GM18870 (cell line): ENCODE results near the gene SGCD.

ENCODE experiments used
- ATAC-seq: cut with Tn5 transposase; IDR thresholded peaks from one replicate; pipeline ENCODE4 v1.9.1; 2021; ENCODE audit warnings: moderate library complexity; ENCODE audit not compliant: unreplicated experiment

The SGCD gene

DNA sequence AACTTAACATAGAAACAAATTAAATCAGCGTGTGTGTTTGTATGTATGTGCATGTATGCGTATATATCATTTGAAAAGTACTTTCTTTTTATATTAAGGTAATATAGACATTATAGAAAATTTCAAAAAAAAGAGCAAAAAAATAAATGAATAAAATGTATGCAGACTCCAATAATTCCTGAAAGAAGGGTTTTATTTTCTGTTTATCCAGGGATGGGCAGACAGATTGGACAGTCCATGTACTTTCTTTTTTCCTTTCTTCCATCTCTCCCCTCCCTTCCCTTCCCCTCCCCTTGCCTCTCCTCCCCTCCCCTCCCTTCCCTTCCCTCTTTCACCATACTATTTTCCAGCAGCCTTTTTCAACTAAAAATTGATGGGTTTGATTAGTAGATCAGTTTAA is 123.8 kb downstream of the SGCD start:
- ATAC-seq: no peak

DNA sequence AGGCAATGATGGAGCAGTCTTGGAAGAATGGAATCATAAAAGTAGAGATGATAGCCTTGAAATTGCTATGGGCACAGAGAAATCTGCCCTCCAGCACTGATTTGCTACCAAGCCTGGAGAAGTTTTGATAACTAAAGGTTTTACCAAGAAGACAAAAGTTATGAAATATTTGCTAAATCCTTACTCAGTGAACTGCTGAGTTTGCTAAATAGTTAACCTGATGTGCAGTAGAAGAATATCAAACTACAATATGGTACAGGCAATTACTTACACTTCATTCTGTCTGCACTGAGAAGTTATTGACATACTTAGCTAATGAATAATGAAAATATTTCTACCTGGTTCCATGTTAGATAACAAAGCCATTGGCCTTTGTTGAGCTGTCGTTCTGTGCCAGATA is 124.5 kb downstream of the SGCD start:
- ATAC-seq: no peak

DNA sequence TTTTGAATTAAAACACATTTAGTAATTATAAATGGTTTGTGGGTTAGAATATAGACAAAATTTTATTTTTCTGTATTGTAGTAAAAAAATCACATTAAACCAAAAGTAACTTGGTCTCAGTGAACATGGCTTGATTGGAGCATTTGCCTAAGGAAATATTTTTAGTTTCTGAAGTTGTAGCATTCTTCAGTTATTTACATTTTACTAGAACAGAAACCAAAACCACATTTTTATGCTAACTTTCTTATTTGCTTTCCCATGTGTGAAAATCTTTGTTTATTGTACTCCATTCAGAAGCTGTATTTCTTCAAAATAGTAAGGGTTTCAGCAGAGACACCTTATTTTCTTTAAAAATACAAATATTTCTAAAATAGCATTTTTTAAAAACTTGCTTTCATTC is 129.9 kb downstream of the SGCD start:
- ATAC-seq: no peak

DNA sequence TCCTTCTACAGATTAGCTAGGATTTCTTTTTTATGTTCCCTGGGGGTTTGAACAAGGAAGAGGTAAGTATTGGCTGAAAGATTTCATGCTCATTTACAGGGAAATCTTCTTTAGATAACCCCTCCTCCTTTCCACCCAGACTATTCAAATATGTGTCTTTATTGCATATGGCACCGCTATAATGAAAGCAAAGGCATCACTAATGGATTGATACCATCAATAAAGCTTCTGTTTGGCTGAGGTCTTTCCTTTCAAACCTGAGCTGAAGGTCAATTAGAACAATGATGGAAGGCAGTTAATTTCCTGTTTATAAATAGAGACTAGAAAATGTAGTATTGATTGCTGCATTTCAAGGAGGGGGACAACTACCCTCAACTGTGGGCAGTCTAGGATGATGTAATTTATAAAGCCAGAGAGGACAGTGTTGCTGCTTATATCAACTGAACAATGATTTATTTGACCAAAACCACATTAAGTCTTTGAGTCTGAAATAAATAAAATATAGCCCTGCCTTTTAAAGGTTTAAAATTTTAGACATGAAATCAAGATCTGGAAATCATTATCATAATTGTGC is 132.9 kb downstream of the SGCD start:
- no peak for ATAC-seq

DNA sequence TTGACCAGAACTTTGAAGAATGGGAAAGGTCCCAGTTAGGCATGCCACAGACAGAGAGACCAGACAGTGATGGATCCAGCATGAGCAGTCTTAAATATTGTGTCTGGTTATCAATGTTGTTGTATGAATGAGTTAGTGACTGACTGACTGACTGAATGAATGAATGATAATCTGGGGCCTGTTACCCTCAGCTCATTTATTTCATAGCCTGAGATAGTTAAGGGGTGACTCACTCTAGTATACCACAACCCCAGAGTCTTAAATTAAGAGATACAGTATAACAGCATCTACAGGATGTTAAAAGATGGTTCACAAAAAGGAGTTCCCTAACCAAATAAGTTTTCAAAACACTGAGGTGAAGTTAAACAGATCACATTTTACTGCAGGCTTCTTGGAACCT is 133.5 kb downstream of the SGCD start:
- no peak for ATAC-seq

DNA sequence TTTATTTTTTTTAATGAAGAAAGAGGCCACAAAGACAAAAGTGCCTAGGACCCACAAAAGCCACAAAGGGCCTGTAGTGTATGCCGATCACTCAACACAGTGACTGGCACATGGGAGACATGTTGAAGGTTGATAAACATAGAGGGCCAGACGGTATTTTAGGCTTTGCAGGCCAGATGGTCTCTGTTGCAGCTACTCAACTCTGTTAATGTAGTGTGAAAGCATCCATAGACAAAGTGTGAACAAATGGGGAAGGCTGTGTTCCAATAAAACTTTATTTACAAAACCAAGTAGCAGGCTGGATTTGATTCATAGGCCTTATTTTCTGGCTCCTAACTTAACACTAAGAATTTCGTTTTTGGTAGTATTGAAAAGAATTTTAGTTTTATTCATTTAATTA is 139.9 kb downstream of the SGCD start:
- no peak for ATAC-seq

DNA sequence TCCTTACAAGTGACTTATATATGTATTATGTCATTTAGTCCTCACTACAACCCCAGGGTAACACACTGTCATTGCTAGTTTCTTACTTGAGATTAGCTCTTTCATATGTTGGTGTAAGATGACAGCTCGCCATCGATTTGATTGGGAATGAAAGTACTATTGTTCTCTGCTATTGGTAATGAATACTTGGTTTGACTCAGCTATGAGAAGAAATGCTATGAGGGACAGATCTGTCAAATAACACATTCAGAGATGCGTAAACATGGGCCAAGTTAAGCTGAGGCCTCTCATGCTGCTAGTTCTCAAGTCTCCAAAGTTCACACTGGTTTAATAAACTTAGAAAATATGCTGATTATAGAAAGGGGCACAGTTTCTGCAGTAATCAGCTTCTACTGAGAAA is 142.7 kb downstream of the SGCD start:
- ATAC-seq: no peak

DNA sequence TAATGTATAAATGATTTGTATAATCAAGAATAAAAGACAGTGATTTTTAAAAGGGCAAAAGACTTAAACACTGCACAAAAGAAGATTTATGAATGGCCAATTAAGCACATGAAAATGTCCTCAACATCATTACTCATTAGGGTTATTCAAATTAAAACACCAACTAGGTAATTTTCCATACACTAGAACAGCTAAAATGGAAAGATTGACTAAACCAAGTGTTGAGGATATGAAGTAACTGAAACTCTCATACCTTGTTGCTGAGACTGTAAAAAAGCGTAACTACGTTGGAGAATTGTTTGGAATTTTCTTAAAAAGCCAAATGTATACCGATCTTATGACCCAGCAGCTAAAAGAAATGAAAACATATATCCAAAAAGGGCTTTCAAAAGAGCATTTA is 144.9 kb downstream of the SGCD start:
- ATAC-seq: no peak

DNA sequence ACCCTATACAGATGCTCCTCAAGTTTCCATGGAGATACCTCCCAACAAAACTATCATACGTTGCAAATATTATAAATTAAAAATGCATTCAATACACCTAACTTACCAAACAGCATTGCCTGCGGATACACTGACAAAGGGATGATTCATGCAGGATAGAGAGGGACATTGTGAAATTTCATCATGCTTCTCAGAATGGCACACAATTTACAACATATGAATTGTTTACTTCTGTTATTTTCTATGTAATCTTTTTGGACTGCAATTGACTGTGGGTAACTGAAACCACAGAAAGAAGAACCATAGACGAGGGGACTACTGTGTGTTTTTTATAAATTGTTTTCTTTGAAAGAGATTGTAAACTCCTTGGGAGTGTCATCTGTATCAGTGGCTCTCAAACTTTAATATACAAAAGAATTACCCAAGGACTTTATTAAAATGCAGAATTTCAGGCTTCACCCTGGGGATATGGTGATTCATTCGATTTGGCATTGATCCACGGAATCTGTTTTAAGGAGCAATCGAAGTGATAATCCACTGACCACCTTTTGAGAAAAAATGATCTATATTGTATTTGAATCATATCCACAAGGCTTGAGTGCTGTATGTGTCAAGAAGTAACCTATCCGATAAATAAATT is 146.4 kb downstream of the SGCD start:
- ATAC-seq: no peak

DNA sequence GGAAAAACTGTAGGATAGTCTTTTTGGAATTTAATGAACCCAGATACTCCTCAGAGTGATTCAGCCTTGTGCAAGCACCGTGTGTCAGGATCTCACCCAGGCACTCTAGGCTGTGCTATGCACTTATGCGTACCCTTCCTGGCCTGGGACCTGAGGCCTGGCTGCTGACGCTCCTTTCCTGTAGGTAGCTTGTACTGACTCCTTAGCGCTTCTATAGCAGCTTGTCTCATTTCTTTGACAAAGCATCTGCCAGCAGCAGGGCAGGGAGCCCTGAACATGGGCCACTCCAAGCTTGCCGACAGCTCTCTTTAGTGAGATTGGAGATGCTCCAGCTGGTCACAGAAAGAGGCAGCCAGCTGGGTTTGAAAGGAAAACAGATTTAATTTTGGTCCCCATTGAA is 147.3 kb downstream of the SGCD start:
- no peak for ATAC-seq

DNA sequence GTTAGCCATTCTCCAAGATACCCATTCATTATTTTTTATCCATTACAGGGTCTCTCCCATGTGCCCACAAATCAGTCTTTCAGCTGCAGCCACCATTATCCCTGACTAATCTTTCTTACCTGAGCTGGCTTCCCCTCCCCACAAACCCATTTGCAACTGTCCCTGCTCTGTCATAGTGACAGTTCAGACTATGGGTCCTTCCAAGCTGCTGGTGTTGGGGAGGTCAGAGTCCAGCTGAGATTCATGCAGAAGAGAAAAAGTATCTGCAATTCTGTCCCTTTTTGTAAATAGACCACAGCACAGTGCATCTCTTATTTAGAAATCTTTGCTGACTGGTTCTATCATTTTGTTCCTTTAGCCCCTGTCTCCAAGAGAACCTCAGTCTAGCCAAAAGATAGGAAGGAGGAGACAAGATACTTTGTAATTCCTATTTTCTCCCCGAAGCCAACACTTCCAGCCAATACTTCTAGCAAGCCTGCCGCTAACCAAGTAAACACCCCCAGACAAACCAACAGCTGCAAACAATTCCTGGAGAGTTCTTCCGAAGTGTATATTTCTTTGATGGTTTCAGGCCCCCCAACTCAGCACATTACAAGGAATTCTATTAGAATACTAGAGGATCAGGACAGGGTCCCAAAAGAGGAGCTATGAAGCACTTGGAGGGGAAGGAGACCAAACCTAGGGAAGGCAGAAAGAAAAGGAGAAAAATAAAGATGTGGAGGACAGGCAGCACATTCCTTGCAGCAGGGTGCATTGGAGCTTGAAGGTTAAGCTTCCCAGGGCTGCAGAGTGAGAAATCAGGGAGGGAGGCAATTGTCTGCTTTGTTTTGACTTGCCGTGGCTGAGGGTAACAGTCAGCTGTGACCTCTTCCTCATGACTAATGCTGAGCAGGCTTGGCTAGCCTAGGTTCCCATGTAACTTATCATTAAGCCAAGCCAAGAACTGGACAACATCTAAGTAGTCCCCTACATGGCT is 148.5 kb downstream of the SGCD start:
- no peak for ATAC-seq

DNA sequence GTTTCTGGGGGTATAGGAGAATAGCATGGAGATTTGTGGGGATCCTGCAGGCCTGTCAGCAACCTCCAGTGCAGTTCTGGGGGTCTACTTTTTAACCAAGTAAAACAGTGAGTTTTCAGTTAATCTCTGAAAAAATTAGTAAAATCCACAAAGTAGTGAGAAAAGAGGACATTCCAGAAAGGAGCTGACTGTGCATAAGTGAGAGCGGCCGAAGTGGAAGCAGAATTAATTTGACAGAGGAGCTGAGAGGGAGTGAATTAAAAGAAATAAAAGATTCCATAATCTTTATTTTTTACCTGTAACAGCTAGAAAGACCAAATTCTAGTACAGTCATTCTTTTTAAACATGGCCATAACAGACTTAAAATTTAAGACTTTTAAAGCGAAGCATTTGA is 149.2 kb downstream of the SGCD start:
- no peak for ATAC-seq

DNA sequence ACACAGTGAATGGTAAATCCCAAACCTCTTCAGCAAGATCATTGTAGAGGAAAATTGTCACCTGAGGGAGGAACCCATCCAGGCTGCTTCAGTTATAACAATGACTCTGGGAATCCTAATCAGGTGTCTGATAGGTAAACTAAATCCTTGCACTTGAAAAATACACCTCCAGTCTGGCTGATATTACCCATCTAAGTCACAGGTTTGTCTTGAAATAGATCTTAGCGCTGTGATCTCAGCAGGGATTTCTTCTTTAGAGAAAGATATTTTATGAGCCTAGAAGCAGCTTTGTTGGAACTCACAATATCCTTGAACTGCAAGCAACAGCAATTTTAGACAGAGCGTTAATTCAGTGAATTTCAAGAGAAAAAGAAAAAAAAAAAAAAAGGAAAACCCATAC is 149.7 kb downstream of the SGCD start:
- ATAC-seq: no peak

DNA sequence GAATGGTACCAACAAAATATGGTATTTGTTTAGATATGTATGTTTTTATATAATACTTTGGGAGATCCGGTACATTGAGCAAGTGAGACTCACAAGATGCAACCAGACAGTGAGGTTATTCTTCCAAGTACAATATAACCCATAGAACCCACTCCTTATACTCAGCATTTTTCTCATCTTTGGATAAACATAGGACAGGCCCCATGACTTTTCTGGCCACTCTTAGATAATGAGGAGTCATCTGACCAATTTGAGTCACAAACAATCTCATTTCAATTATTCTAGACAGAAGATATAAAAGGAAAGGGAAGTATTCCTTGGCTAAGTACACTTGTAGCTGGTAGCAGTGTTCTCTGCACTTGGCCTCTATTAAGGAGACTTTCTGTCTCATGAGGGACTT is 150.2 kb downstream of the SGCD start:
- ATAC-seq: no peak

DNA sequence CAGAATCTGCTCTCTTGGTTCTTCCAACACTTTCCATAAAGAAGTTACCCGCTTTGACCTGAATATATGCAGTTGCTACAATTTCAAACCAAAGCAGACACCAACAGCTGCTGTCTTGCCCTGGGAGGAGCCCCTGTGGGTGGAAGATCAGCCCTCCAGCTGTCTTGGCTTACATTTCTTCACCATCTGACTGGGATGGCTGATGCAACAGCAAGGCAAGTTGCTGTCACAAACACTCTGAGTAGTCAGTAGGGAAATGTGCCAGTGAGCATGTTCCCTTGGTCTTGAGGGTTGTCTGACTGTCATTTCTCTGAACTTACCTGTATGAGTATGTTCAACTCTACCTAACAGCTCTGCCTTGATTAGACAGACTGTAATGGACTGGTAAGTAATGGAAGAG is 152.9 kb downstream of the SGCD start:
- no peak for ATAC-seq

DNA sequence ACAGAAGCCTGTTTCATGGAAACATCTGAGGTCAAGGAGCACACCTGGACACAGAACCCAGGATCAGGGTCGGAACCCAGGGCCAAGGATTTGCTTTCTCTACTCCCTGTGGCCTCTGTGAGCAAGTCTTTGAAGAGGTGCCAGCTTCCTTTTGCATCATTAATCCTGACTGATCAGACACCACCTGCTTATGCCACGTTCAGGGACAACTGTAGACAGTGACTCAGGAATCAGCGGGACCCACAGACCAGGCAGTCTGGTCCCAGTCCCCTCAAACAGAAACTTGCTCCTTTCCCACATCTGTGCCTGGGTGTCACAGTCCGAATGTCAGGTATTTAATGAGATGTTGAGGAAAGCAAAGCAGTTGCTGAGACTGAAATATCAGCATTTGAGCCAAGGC is 154.8 kb downstream of the SGCD start:
- ATAC-seq: no peak

DNA sequence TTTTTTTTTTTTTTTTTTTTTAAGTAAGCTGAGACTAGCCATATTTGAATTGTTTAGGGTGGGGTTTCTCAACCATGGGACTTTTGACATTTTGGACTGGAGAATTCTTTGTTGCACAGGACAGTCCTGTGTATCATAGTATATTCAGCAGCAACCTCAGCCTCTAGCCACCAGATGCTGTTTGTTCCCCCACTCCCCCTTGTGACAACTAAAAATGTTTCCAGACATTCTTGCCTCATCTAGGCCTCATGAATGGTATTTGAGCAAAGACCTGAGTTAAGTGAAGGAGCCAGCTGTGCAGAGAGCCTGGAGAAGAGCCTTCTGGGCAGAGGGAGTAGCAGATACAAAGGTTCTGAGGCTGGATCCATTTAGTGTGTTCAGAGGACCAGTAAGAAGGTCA is 155.9 kb downstream of the SGCD start:
- ATAC-seq: no peak

DNA sequence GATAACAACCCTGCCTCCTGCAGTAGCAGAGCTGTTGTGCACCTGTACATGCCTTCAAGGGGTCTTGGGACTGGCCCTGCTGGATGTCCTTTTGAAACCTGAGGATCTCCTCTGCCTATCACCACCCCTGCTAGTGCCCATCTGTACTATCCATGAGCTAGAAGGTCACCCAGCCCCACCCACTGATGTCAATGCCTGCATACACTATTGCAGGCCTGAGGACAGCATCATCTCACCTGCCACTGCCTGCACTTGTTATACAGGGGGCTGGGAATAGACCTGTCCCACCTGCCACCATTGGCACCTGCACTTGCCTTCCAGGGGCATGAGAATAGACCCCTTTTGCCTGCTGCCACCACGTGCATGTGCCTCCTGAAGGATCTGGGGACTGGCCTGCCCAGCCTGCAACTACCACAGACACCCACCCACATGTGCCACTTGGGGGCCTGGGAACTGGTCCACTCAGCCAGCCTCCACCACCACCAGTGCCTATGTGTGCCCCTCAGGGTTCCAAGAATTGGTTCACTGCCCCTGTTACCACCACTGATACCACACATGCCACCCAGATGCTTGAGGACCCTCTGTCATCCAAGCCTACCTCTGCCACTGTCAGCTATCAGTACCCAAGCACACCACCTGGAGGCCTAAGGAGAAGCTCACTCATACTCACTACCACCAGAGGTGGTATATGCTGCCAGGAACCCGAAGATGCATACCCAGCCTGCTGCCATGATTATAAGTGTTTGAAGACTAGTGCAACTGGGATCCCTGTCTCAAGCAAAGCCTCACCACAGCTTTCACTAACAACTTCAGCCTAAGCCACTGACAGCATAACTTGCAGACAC is 159.7 kb downstream of the SGCD start:
- no peak for ATAC-seq

DNA sequence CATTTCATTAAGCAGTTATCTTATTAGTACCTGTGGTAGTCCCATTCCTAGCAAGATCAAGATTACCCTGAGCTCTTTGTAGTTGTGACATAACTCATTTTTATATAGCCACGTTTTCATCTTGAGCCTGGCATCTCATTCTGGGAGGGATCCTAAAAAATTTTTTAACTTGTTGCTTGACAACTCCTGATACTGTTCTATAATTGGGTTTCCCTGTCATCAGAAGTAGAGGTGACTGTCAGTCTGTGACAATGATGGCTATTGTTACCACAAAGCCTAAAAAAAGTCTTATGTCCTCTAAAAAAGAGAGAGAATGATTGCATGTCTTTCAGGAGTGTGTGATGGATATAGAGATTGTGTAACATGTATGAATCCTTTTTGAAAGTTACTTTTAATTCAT is 164.8 kb downstream of the SGCD start:
- no peak for ATAC-seq

DNA sequence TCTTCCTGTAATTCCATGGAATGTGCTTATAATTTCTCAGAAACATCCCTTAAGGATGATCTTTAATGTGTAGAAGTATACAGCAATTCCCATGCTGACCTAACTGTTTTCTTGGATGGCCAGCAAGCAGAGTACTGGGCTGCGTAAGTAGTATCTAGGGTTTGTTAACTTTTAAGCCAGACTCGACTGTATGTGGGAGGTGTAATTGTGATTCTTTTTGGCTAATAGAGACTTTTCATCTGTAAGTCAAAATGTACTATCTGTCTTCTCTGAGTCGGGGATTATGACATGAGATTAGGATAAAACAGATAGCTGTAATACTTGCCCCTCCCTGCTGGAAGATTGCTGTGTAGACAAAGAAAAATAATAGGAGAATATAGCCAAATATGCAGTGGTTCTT is 169.3 kb downstream of the SGCD start:
- no peak for ATAC-seq

DNA sequence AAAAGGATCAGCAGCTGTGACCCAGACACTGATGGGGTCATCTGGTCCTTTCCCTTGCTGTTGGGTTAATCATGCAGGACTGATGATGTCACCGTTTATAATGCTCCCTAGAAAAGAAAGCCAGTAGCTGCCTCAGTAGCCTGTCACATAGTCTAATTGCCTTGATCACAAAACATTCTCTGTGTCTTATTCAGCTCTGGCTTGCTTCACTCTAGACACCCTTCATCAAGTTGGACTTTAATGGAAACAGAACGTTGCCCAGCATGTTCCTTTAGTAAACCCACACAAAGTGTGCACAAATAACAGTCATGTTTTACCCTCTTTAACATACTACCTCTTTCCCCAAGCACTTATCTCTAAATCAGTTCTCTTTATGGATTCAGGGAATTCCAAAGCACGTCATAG is 170.8 kb downstream of the SGCD start:
- ATAC-seq: no peak
